Stimulated activated CD8-positive, alpha-beta memory T cell treated with anti-CD3 and anti-CD28 coated beads, Interleukin-15, amount 100 ng/mL, for 48 hours (primary cell): ENCODE data around the gene GSG1L.

ENCODE experiments used
- DNase-seq, 2 donors: peaks; one replicate each; pipeline ENCODE4 v3.0.0-alpha.2; 2020; ENCODE audit warnings: low read depth in 2 of 2

GSG1L gene

GRCh38 chr16:28091656-28092055 is 28.1 kb upstream of the GSG1L start:
- no peak for DNase-seq

- DNase-seq, result no peak
Measured at GRCh38 chr16:28090646-28091377, 27.3 kb upstream of the GSG1L start.

GRCh38 chr16:28089992-28090365 is 26.5 kb upstream of the GSG1L start:
- DNase-seq, result no peak

GRCh38 chr16:28089205-28089991 is 25.9 kb upstream of the GSG1L start:
- DNase-seq, result no peak

- DNase-seq, result no peak
Measured at GRCh38 chr16:28087675-28088300, 24.3 kb upstream of the GSG1L start.

- DNase-seq, result no peak
Measured at GRCh38 chr16:28087140-28087660, 23.7 kb upstream of the GSG1L start.

GRCh38 chr16:28086186-28087139 is 22.9 kb upstream of the GSG1L start:
- DNase-seq, result no peak

GRCh38 chr16:28085389-28086171 is 22.1 kb upstream of the GSG1L start:
- no peak for DNase-seq

GRCh38 chr16:28084209-28084608 is 20.7 kb upstream of the GSG1L start:
- no peak for DNase-seq

- no peak for DNase-seq
Measured at GRCh38 chr16:28082624-28083023, 19.1 kb upstream of the GSG1L start.

GRCh38 chr16:28081391-28081968 is 18.0 kb upstream of the GSG1L start:
- DNase-seq, result no peak

- no peak for DNase-seq
Measured at GRCh38 chr16:28078261-28078660, 14.7 kb upstream of the GSG1L start.

GRCh38 chr16:28073836-28074235 is 10.3 kb upstream of the GSG1L start:
- DNase-seq, result no peak

GRCh38 chr16:28072087-28072486 is 8.6 kb upstream of the GSG1L start:
- DNase-seq, result no peak

GRCh38 chr16:28069971-28070794 is 6.7 kb upstream of the GSG1L start:
- no peak for DNase-seq

GRCh38 chr16:28068976-28069375 is 5.5 kb upstream of the GSG1L start:
- DNase-seq, result no peak

- DNase-seq, result no peak
Measured at GRCh38 chr16:28067604-28068379, 4.3 kb upstream of the GSG1L start.

GRCh38 chr16:28064706-28065249 is 1.3 kb upstream of the GSG1L start:
- no peak for DNase-seq
